NCI-H524 (cell line): ENCODE measurements around the gene MTA1.

Source experiments
- DNase-seq, 2 experiments: peaks; one replicate each; lab custom pipeline; 2025; lab: John Stamatoyannopoulos, UW

MTA1 gene

GRCh38 chr14:105410642-105411016 lies 9.0 kb upstream of the MTA1 start:
- no peak for DNase-seq

- DNase-seq, result peak; percentile 38 to 63
Measured at GRCh38 chr14:105411017-105411941, 8.3 kb upstream of the MTA1 start.

GRCh38 chr14:105411985-105412770 lies 7.4 kb upstream of the MTA1 start:
- DNase-seq, result no peak

- no peak for DNase-seq
Measured at GRCh38 chr14:105412771-105413543, 6.7 kb upstream of the MTA1 start.

GRCh38 chr14:105413544-105413886 lies 6.1 kb upstream of the MTA1 start:
- DNase-seq, result no peak

- DNase-seq, result peak; percentile 75 to 87
Measured at GRCh38 chr14:105414456-105415371, 4.9 kb upstream of the MTA1 start.

GRCh38 chr14:105415481-105416428 lies 3.9 kb upstream of the MTA1 start:
- no peak for DNase-seq

- no peak for DNase-seq
Measured at GRCh38 chr14:105416671-105417070, 3.0 kb upstream of the MTA1 start.

GRCh38 chr14:105417690-105418121 lies 1.9 kb upstream of the MTA1 start:
- no peak for DNase-seq

- peak; percentile 69 to 93 for DNase-seq
Measured at GRCh38 chr14:105418269-105419194, 1.1 kb upstream of the MTA1 start.

- DNase-seq, result no peak
Measured at GRCh38 chr14:105420101-105420973, 710 bp downstream of the MTA1 start.

GRCh38 chr14:105420974-105421674 lies 1.5 kb downstream of the MTA1 start:
- DNase-seq, result no peak

- no peak for DNase-seq
Measured at GRCh38 chr14:105421723-105422615, 2.3 kb downstream of the MTA1 start.

GRCh38 chr14:105422695-105423487 lies 3.3 kb downstream of the MTA1 start:
- no peak for DNase-seq

- no peak for DNase-seq
Measured at GRCh38 chr14:105423488-105424195, 4.0 kb downstream of the MTA1 start.
